Prostate gland (tissue), 2 donors: Measurements from ENCODE around the gene IQGAP3.

Experiments
- CTCF ChIP-seq, 4 experiments: fragments of 200-600 bp in 2 of 4; fragments of 450-650 bp in 2 of 4; sonication (generic) in 2 of 4; IDR thresholded peaks; 1 replicate in 3 of 4; 2 replicates in 1 of 4; pipeline ENCODE4 v1.5.1; 2016 to 2019; ENCODE audit warnings: antibody characterized with exemption in 4 of 4, mild to moderate bottlenecking in 2 of 4, moderate library complexity in 2 of 4
- POLR2A ChIP-seq: fragments of 450-650 bp; IDR thresholded peaks from one replicate; pipeline ENCODE4 v1.6.1; 2016; ENCODE audit warnings: antibody characterized with exemption, mild to moderate bottlenecking
- POLR2AphosphoS5 ChIP-seq: sonication (generic); formaldehyde crosslinking; IDR thresholded peaks from one replicate; pipeline ENCODE4 v1.6.1; 2017; ENCODE audit warnings: antibody characterized with exemption

- TF ChIP-seq POLR2A (no peak), CTCF (IDR thresholded peaks at IDR 0.05) (no peak), POLR2AphosphoS5 (no peak)
Observed at GRCh38 chr1:156515956-156516355, 56.4 kb downstream of the IQGAP3 start.
